ENCODE measurements around the gene MAP3K19. TPM values are rescaled to one million over a fixed set of nuclear protein-coding genes. Genes with fewer than 3 reads are reported as not detected.
"Not testable (repeated sequence)": the region's sequence is repeated elsewhere in the genome, so short reads cannot be mapped to it uniquely, and the experiment has no call there.

The MAP3K19 gene
- total RNA-seq, 2 donors from 2014 or later: not detected

DNA sequence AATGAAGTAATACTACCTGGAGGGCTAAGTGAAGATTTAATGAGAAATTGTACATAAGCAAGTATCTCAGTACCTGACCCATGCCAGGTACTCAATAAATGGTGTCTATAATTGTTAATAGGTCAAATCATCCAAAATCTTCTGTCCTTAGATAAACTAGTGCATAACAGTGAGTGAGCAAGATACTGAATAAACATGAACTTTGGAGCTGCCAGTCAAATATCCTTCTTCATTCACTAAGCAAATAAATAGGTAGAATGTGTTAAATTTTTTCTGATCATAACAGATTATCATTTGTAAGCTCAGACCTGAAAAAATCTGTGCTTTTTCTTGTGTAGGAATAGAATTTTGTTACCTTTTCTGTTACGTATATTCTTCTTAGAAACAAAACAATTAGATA lies 44.4 kb upstream of the MAP3K19 start:
- Mint-ChIP-seq H3K27me3 (ENCODE audit: insufficient read depth) (no peaks in the 10 kb centered on the region), H3K4me1 (peaks cover 20% of the 10 kb centered on the region), H3K9me3 (peaks cover 12% of the 10 kb centered on the region), H3K36me3 (ENCODE audit: low read depth) (peaks cover 32% of the 10 kb centered on the region), H3K4me3 (no peak overlapping the region), H3K27ac (no peak overlapping the region)
- Histone ChIP-seq H3K9me3 (ENCODE audit: control insufficient read depth, low read length) (peaks cover 9% of the 10 kb centered on the region), H3K27me3 (ENCODE audit: control insufficient read depth, insufficient read depth, low read length, poor library complexity, severe bottlenecking) (no peaks in the 10 kb centered on the region), H3K9ac (ENCODE audit: extremely low read depth, low read length, poor library complexity, severe bottlenecking) (no peak overlapping the region), H3K4me1 (ENCODE audit: control insufficient read depth, insufficient read depth, low read length) (peaks cover 4% of the 10 kb centered on the region), H3K4me3 (ENCODE audit: low read length) (no peak overlapping the region), H3K27ac (ENCODE audit: low read depth, low read length) (no peak overlapping the region), H3K36me3 (ENCODE audit: control insufficient read depth, insufficient read depth, low read length) (peaks cover 45% of the 10 kb centered on the region)
- no peak for DNase-seq
- TF ChIP-seq, protein P1, sequence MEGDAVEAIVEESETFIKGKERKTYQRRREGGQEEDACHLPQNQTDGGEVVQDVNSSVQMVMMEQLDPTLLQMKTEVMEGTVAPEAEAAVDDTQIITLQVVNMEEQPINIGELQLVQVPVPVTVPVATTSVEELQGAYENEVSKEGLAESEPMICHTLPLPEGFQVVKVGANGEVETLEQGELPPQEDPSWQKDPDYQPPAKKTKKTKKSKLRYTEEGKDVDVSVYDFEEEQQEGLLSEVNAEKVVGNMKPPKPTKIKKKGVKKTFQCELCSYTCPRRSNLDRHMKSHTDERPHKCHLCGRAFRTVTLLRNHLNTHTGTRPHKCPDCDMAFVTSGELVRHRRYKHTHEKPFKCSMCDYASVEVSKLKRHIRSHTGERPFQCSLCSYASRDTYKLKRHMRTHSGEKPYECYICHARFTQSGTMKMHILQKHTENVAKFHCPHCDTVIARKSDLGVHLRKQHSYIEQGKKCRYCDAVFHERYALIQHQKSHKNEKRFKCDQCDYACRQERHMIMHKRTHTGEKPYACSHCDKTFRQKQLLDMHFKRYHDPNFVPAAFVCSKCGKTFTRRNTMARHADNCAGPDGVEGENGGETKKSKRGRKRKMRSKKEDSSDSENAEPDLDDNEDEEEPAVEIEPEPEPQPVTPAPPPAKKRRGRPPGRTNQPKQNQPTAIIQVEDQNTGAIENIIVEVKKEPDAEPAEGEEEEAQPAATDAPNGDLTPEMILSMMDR (conservative IDR thresholded peaks at IDR 0.05): no peak
- WGBS, 2 experiments (ENCODE audit: insufficient coverage in 1 of 2, insufficient read length in 1 of 2): no CpG with 5 or more reads among the region's 1 CpG

DNA sequence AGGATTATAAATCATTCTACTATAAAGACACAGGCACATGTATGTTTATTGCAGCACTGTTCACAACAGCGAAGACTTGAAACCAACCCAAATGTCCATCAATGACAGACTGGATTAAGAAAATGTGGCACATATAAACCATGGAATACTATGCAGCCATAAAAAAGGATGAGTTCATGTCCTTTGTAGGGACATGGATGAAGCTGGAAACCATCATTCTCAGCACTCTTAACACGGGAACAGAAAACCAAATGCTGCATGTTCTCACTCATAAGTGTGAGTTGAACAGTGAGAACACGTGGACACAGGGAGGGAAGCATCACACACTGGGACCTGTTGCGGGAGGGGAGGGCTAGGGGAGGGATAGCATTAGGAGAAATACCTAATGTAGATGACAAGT lies 42.4 kb upstream of the MAP3K19 start:
- H3K27me3 ChIP-seq (ENCODE audit: control insufficient read depth, insufficient read depth, low read length, poor library complexity, severe bottlenecking); H3K27ac ChIP-seq (ENCODE audit: low read depth, low read length); H3K4me3 Mint-ChIP-seq; H3K27me3 Mint-ChIP-seq (ENCODE audit: insufficient read depth); H3K4me3 ChIP-seq (ENCODE audit: low read length); H3K9me3 ChIP-seq (ENCODE audit: control insufficient read depth, low read length); H3K9ac ChIP-seq (ENCODE audit: extremely low read depth, low read length, poor library complexity, severe bottlenecking); DNase-seq; H3K27ac Mint-ChIP-seq; H3K4me1 ChIP-seq (ENCODE audit: control insufficient read depth, insufficient read depth, low read length): not testable (repeated sequence)
- 96 to 98% methylated on average over 3 to 4 of the region's 4 CpGs for WGBS, 2 experiments (ENCODE audit: insufficient coverage in 1 of 2, insufficient read length in 1 of 2)
- Mint-ChIP-seq H3K4me1 (peaks cover 20% of the 10 kb centered on the region), H3K9me3 (peaks cover 12% of the 10 kb centered on the region), H3K36me3 (ENCODE audit: low read depth) (peaks cover 26% of the 10 kb centered on the region)
- peaks cover 26% of the 10 kb centered on the region for H3K36me3 ChIP-seq (ENCODE audit: control insufficient read depth, insufficient read depth, low read length)

DNA sequence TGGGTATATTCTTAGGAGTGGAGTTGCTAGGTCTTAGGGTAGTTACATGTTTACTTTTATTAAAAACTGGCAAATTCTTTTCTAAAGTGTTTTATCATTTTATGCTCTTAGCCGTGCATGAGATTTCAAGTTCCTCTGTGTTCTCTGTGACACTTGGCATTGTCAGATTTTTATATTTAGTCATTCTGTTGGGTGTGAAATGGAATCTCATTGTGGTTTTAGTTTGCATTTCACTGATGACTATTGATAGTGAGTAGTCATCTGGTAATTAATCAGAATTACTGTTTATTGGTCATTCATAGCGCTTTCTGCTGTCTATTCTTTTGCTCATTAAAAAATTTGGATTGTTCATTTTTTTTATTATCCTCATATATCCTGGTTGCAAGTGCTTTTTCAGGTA lies 39.0 kb upstream of the MAP3K19 start:
- WGBS, 2 experiments (ENCODE audit: insufficient coverage in 1 of 2, insufficient read length in 1 of 2): 99% methylated on average over 2 of the region's 2 CpGs; no CpG with 5 or more reads in 1 of the 2 experiments
- peaks cover 26% of the 10 kb centered on the region for H3K9me3 Mint-ChIP-seq
- Histone ChIP-seq H3K27ac (ENCODE audit: low read depth, low read length) (no peak overlapping the region), H3K9ac (ENCODE audit: extremely low read depth, low read length, poor library complexity, severe bottlenecking) (no peak overlapping the region), H3K9me3 (ENCODE audit: control insufficient read depth, low read length) (peaks cover 25% of the 10 kb centered on the region), H3K36me3 (ENCODE audit: control insufficient read depth, insufficient read depth, low read length) (peaks cover 19% of the 10 kb centered on the region), H3K27me3 (ENCODE audit: control insufficient read depth, insufficient read depth, low read length, poor library complexity, severe bottlenecking) (no peaks in the 10 kb centered on the region), H3K4me3 (ENCODE audit: low read length) (no peak overlapping the region), H3K4me1 (ENCODE audit: control insufficient read depth, insufficient read depth, low read length) (no peaks in the 10 kb centered on the region)
- H3K4me1 Mint-ChIP-seq: peaks cover 4% of the 10 kb centered on the region
- DNase-seq: no peak
- no peaks in the 10 kb centered on the region for H3K27me3 Mint-ChIP-seq (ENCODE audit: insufficient read depth)
- H3K4me3 Mint-ChIP-seq: no peak overlapping the region
- H3K27ac Mint-ChIP-seq: no peak overlapping the region
- TF ChIP-seq, protein P1 (conservative IDR thresholded peaks at IDR 0.05): no peak
- peaks cover 40% of the 10 kb centered on the region for H3K36me3 Mint-ChIP-seq (ENCODE audit: low read depth)

DNA sequence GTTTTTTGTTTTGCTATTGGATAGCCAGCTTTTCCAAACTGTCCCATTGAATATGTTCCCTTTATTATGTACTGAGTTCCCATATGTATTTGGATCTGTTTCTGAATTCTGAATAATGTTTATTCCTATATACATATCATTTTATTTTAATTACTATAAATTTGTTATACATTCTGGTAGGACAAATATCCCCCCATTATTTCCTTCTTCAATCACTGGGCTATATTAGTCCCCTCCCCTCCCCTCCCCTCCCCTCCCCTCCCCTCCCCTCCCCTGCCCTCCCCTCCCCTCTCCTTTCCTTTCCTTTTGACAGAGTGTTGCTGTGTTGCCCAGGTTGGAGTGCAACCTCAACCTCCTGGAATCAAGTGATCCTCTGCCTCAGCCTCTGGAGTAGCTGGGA lies 31.2 kb upstream of the MAP3K19 start:
- Mint-ChIP-seq H3K27ac (no peak overlapping the region), H3K27me3 (ENCODE audit: insufficient read depth) (no peaks in the 10 kb centered on the region), H3K4me3 (no peak overlapping the region), H3K4me1 (no peaks in the 10 kb centered on the region), H3K36me3 (ENCODE audit: low read depth) (peaks cover 80% of the 10 kb centered on the region), H3K9me3 (peaks cover 68% of the 10 kb centered on the region)
- Histone ChIP-seq H3K27ac (ENCODE audit: low read depth, low read length) (no peak overlapping the region), H3K9ac (ENCODE audit: extremely low read depth, low read length, poor library complexity, severe bottlenecking) (no peak overlapping the region), H3K4me3 (ENCODE audit: low read length) (no peak overlapping the region), H3K4me1 (ENCODE audit: control insufficient read depth, insufficient read depth, low read length) (no peaks in the 10 kb centered on the region), H3K9me3 (ENCODE audit: control insufficient read depth, low read length) (peaks cover 60% of the 10 kb centered on the region), H3K36me3 (ENCODE audit: control insufficient read depth, insufficient read depth, low read length) (peaks cover 45% of the 10 kb centered on the region), H3K27me3 (ENCODE audit: control insufficient read depth, insufficient read depth, low read length, poor library complexity, severe bottlenecking) (no peaks in the 10 kb centered on the region)
- TF ChIP-seq, protein P1 (conservative IDR thresholded peaks at IDR 0.05): no peak
- no peak for DNase-seq

All from endodermal cell (in vitro differentiated cells).